HUES64 (cell line): Measurements from ENCODE around the gene GYS1.
A peak's percentile ranks its signal among the peaks of the same experiment; 100 is the strongest.

Experiments
- H3K27ac ChIP-seq: 2 replicates; pipeline ENCODE4 v1.7.0; 2013; ENCODE audit warnings: low read depth, low read length, inconsistent platforms
- H3K27me3 ChIP-seq: 2 replicates; pipeline ENCODE4 v1.6.1; 2013; ENCODE audit warnings: mild to moderate bottlenecking, low read length; ENCODE audit not compliant: insufficient read depth
- H3K36me3 ChIP-seq: 2 replicates; pipeline ENCODE4 v1.6.1; 2013; ENCODE audit warnings: mild to moderate bottlenecking, low read length; ENCODE audit not compliant: insufficient read depth
- H3K4me1 ChIP-seq: 2 replicates; pipeline ENCODE4 v1.6.1; 2013; ENCODE audit warnings: mild to moderate bottlenecking, low read length, moderate library complexity; ENCODE audit not compliant: insufficient read depth
- H3K4me3 ChIP-seq: 2 replicates; pipeline ENCODE4 v1.5.1; 2013; ENCODE audit warnings: mild to moderate bottlenecking, low read length, moderate library complexity
- H3K9ac ChIP-seq: 2 replicates; pipeline ENCODE4 v1.6.1; 2013; ENCODE audit warnings: mild to moderate bottlenecking, low read depth, low read length
- H3K9me3 ChIP-seq: 2 replicates; pipeline ENCODE4 v1.6.1; 2013; ENCODE audit warnings: low read depth, low read length; ENCODE audit not compliant: insufficient read depth
- WGBS: fragments of 150-250, 120-280 bp; methylation state at CpG from one replicate; pipeline ENCODE4 v1.1.7; 2013; ENCODE audit warnings: missing lambda C conversion rate; 5-methylcytosine and 5-hydroxymethylcytosine counted together

The GYS1 gene

DNA sequence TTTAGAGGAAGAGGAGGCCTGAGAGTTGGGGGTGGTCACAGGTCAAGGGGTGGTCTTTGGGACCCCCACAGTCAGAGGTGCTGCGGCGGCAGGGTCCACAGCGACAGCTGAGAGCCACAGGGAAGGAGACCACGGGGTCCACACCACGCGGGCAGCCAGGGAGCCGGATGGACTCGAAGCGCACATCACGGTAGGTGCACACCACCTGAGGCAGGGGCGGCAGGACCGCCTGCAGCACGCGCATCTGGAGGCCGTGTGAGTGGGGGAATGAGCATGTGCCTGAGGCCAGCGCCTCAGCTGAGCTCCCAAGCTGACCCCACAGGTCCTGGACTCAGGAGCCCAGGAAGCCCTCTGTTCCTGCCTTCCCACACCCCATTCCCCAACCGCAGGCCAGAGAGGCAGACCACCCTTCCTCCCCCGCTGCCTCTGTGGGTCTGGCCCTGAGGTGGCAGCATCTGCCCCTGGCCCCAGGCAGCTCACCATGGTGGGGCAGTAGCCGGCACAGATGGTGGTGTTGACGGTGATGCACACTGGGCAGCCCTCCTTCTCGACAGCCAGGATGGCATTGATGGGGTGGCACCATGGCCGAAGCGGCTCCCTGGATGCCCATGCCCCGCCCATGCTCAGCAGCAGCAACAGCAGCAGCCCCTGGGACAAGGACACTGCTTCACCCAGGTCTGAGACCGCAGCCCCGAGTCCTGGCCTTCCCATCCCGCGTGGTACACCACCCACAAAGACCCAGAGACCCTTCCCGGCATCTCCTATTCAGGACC, 23.1 kb upstream of the GYS1 start:
- Histone ChIP-seq H3K27me3 (peaks cover 27% of the 10 kb centered on the region), H3K9me3 (no peaks in the 10 kb centered on the region), H3K4me1 (peaks cover 10% of the 10 kb centered on the region; the same call in 1 of the 2 replicates), H3K36me3 (peaks cover 45% of the 10 kb centered on the region), H3K4me3 (no peak overlapping the region), H3K9ac (no peak overlapping the region), H3K27ac (no peak overlapping the region)
- 94% methylated on average over 24 of the region's 29 CpGs for whole genome bisulfite sequencing

- H3K4me1 ChIP-seq: peaks cover 5% of the 10 kb centered on the region; the same call in 1 of the 2 replicates
- H3K36me3 ChIP-seq: peaks cover 57% of the 10 kb centered on the region
- H3K27me3 ChIP-seq: peaks cover 20% of the 10 kb centered on the region
- H3K4me3 ChIP-seq: no peak overlapping the region
- no peak overlapping the region for H3K9ac ChIP-seq
- no peak overlapping the region for H3K27ac ChIP-seq
- 93% methylated on average over 18 of the region's 18 CpGs for WGBS
- H3K9me3 ChIP-seq: no peaks in the 10 kb centered on the region
Measured at GRCh38 chr19:49014870-49015255, 21.8 kb upstream of the GYS1 start.

DNA sequence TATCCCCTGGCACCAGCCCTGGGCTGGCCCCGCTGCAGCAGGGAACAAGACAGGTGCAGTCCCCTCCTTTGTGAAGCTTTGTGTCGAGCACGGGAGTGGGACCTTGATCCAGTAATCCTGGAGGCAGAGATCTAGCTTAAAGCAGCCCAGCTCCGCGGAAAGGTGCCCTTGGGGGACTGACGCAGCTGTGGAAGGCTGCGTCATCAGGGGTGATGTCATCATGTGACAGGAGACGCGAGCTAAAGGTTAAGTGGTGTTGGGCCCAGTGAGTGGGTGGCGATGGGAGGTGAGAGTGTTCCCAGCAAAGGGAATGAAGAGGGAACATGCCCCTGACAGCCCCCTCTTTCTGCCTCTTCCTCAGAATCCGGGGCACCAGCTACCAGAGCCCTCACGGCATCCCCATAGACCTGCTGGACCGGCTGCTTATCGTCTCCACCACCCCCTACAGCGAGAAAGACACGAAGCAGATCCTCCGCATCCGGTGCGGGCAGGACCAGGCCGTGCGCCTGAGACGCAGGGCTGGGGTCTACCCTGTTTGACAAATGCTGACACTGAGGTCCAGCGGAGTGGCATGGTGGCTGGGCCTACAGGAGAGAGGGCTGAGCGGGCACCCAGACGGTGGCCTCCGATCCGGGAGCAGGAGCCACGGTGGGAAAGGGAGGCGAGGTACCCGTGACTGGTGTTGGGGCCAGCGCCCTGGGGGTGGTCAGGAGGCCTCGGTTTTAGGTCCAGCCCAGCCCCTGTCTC, 21.2 kb upstream of the GYS1 start:
- Histone ChIP-seq H3K9ac (no peak overlapping the region), H3K27ac (no peak overlapping the region), H3K4me3 (no peak overlapping the region), H3K4me1 (peaks cover 5% of the 10 kb centered on the region; the same call in 1 of the 2 replicates), H3K27me3 (peaks cover 19% of the 10 kb centered on the region), H3K36me3 (peaks cover 62% of the 10 kb centered on the region), H3K9me3 (no peaks in the 10 kb centered on the region)
- WGBS: 94% methylated on average over 32 of the region's 32 CpGs

GRCh38 chr19:49011194-49011593, 18.1 kb upstream of the GYS1 start:
- H3K27ac ChIP-seq: no peak overlapping the region
- peaks cover 74% of the 10 kb centered on the region for H3K36me3 ChIP-seq
- H3K27me3 ChIP-seq: no peaks in the 10 kb centered on the region
- no peak overlapping the region for H3K4me3 ChIP-seq
- H3K9me3 ChIP-seq: no peaks in the 10 kb centered on the region
- WGBS: 90% methylated on average over 17 of the region's 17 CpGs
- H3K4me1 ChIP-seq: no peaks in the 10 kb centered on the region
- no peak overlapping the region for H3K9ac ChIP-seq

- Histone ChIP-seq H3K4me3 (no peak overlapping the region), H3K27me3 (no peaks in the 10 kb centered on the region), H3K9me3 (no peaks in the 10 kb centered on the region), H3K27ac (no peak overlapping the region), H3K9ac (no peak overlapping the region), H3K4me1 (no peaks in the 10 kb centered on the region), H3K36me3 (peaks cover 75% of the 10 kb centered on the region)
- 92% methylated on average over 18 of the region's 18 CpGs for WGBS
Measured at GRCh38 chr19:49010453-49010852, 17.3 kb upstream of the GYS1 start.

DNA sequence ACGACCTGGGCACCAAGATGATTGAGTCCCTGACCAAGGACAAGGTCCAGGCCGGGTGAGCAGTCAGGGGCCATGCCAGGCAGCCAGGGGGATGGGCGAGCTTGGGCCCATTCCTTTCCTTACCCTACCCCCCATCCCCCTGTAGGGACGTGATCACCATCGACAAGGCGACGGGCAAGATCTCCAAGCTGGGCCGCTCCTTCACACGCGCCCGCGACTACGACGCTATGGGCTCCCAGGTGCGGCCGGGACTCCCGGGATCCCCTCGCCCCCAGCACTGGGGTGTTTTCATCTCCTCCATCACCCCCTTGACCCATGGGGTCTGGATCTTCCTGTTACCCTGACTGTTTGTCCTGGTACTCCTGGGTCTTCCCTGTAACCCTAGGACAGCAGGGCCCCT, 16.7 kb upstream of the GYS1 start:
- Histone ChIP-seq H3K4me3 (no peak overlapping the region), H3K4me1 (no peaks in the 10 kb centered on the region), H3K9ac (no peak overlapping the region), H3K9me3 (no peaks in the 10 kb centered on the region), H3K27me3 (no peaks in the 10 kb centered on the region), H3K36me3 (peaks cover 75% of the 10 kb centered on the region), H3K27ac (no peak overlapping the region)
- WGBS: 95% methylated on average over 18 of the region's 18 CpGs

- H3K36me3 ChIP-seq: peaks cover 80% of the 10 kb centered on the region
- H3K27ac ChIP-seq: no peak overlapping the region
- no peak overlapping the region for H3K9ac ChIP-seq
- WGBS: 97% methylated on average over 22 of the region's 22 CpGs
- no peaks in the 10 kb centered on the region for H3K4me1 ChIP-seq
- no peak overlapping the region for H3K4me3 ChIP-seq
- no peaks in the 10 kb centered on the region for H3K9me3 ChIP-seq
- H3K27me3 ChIP-seq: no peaks in the 10 kb centered on the region
Measured at GRCh38 chr19:49006905-49007304, 13.8 kb upstream of the GYS1 start.

DNA sequence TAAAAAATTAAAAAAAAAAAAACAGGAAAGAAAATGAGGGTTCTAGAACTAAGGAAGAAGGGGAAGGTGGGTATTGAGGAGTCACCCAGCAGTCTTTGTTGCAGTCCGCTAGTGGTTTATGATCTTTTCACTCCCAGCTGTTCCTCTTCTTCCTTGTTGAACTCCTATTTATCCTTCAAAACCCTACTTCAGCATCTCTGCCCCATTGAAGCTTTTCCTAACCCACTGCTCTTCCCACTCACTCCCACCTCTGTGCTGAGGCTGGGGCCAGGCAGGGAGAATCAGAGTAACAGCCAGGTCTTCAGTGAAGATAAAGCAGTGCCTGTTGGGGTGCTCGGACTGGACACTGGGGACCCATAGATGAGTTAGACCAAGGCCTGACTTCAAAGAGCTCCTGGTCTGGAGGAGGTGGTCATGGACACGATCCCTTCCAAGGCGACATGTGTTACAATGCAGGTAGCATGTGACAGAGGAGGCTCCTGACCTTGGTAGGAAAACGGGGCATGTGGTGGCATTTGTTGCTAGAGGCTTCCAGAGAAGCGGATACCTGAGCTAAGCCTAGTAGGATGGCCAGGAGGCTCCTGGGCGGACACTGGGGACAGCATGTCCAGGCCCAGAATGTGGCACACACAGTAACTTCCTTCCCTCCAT, 12.0 kb upstream of the GYS1 start:
- Histone ChIP-seq H3K9me3 (no peaks in the 10 kb centered on the region), H3K27me3 (no peaks in the 10 kb centered on the region), H3K36me3 (peaks cover 70% of the 10 kb centered on the region), H3K4me1 (no peaks in the 10 kb centered on the region), H3K9ac (no peak overlapping the region), H3K4me3 (no peak overlapping the region), H3K27ac (no peak overlapping the region)
- 94% methylated on average over 7 of the region's 7 CpGs for WGBS

DNA sequence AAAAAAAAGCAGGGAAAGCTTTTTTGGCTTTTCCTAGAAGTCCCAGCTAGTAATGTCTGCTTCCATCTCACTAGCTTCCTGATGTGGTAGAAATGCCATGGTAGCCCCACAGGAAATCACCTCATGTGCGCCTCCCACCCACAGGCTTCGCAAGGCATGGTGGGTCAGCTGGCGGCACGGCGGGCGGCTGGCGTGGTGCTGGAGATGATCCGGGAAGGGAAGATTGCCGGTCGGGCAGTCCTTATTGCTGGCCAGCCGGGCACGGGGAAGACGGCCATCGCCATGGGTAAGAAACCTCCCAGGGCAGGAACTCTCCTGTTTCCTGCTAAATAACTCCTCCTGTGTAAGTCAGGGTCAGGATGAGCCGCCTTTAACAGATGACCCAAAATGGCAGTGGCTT, 11.0 kb upstream of the GYS1 start:
- Histone ChIP-seq H3K27ac (no peak overlapping the region), H3K4me1 (no peaks in the 10 kb centered on the region), H3K36me3 (peaks cover 61% of the 10 kb centered on the region), H3K27me3 (no peaks in the 10 kb centered on the region), H3K9me3 (no peaks in the 10 kb centered on the region), H3K4me3 (no peak overlapping the region), H3K9ac (no peak overlapping the region)
- WGBS: 96% methylated on average over 15 of the region's 15 CpGs

- 49% methylated on average over 15 of the region's 16 CpGs for WGBS
- H3K27me3 ChIP-seq: no peaks in the 10 kb centered on the region
- H3K4me1 ChIP-seq: no peaks in the 10 kb centered on the region
- no peak overlapping the region for H3K9ac ChIP-seq
- no peaks in the 10 kb centered on the region for H3K9me3 ChIP-seq
- peak overlapping the region; percentile 4; the same call in 1 of the 2 replicates for H3K27ac ChIP-seq
- H3K4me3 ChIP-seq: no peak overlapping the region
- peaks cover 32% of the 10 kb centered on the region for H3K36me3 ChIP-seq
Measured at GRCh38 chr19:48999481-49000325, 6.6 kb upstream of the GYS1 start.
